Measurements from ENCODE around the gene GHDC. TPM values are rescaled to one million over a fixed set of nuclear protein-coding genes. Genes with fewer than 3 reads are reported as not detected.
A peak's percentile ranks its signal among the peaks of the same experiment; 100 is the strongest.
"Not testable (repeated sequence)": the region's sequence is repeated elsewhere in the genome, so short reads cannot be mapped to it uniquely, and the experiment has no call there.

GHDC gene
- total and polyA plus RNA-seq, 9 donors: 8.2 to 15.8 (median 10.5) TPM

GRCh38 chr17:42206153-42206612 lies 11.9 kb upstream of the GHDC start:
- not testable (repeated sequence) for H3K4me3 ChIP-seq (ENCODE audit: low read length); H3K4me1 ChIP-seq (ENCODE audit: control insufficient read depth, insufficient read depth, low read length); H3K27me3 ChIP-seq (ENCODE audit: control insufficient read depth, insufficient read depth, low read length); H3K9me3 ChIP-seq (replicated peaks; ENCODE audit: control insufficient read depth, low read depth, low read length); H3K27ac ChIP-seq (ENCODE audit: low read length); DNase-seq
- H3K36me3 ChIP-seq (ENCODE audit: control insufficient read depth, insufficient read depth, low read length): peaks cover 70% of the 10 kb centered on the region
- WGBS (ENCODE audit: insufficient coverage): 71% methylated on average over 1 of the region's 8 CpGs

GRCh38 chr17:42203354-42203753 lies 9.1 kb upstream of the GHDC start:
- H3K4me3 ChIP-seq (ENCODE audit: low read length): no peak overlapping the region
- no peak for DNase-seq
- 100% methylated on average over 1 of the region's 2 CpGs for WGBS (ENCODE audit: insufficient coverage)
- no peaks in the 10 kb centered on the region for H3K4me1 ChIP-seq (ENCODE audit: control insufficient read depth, insufficient read depth, low read length)
- no peaks in the 10 kb centered on the region for H3K9me3 ChIP-seq (replicated peaks; ENCODE audit: control insufficient read depth, low read depth, low read length)
- no peaks in the 10 kb centered on the region for H3K27me3 ChIP-seq (ENCODE audit: control insufficient read depth, insufficient read depth, low read length)
- no peak overlapping the region for H3K27ac ChIP-seq (ENCODE audit: low read length)
- peaks cover 67% of the 10 kb centered on the region for H3K36me3 ChIP-seq (ENCODE audit: control insufficient read depth, insufficient read depth, low read length)

- no CpG with 5 or more reads among the region's 5 CpGs for WGBS (ENCODE audit: insufficient coverage)
- peaks cover 62% of the 10 kb centered on the region for H3K36me3 ChIP-seq (ENCODE audit: control insufficient read depth, insufficient read depth, low read length)
Observed at GRCh38 chr17:42202696-42203095, 8.4 kb upstream of the GHDC start.

GRCh38 chr17:42202159-42202558 lies 7.9 kb upstream of the GHDC start:
- WGBS (ENCODE audit: insufficient coverage): 89% methylated on average over 5 of the region's 6 CpGs
- H3K9me3 ChIP-seq (replicated peaks; ENCODE audit: control insufficient read depth, low read depth, low read length): no peaks in the 10 kb centered on the region
- no peaks in the 10 kb centered on the region for H3K4me1 ChIP-seq (ENCODE audit: control insufficient read depth, insufficient read depth, low read length)
- H3K4me3 ChIP-seq (ENCODE audit: low read length): no peak overlapping the region
- no peak overlapping the region for H3K27ac ChIP-seq (ENCODE audit: low read length)
- H3K27me3 ChIP-seq (ENCODE audit: control insufficient read depth, insufficient read depth, low read length): no peaks in the 10 kb centered on the region
- H3K36me3 ChIP-seq (ENCODE audit: control insufficient read depth, insufficient read depth, low read length): peaks cover 58% of the 10 kb centered on the region
- DNase-seq: no peak

More at GRCh38 chr17:42202696-42203095, 8.4 kb upstream of the GHDC start:
- no peak overlapping the region for H3K4me3 ChIP-seq (ENCODE audit: low read length)
- no peaks in the 10 kb centered on the region for H3K27me3 ChIP-seq (ENCODE audit: control insufficient read depth, insufficient read depth, low read length)
- DNase-seq: no peak
- H3K9me3 ChIP-seq (replicated peaks; ENCODE audit: control insufficient read depth, low read depth, low read length): no peaks in the 10 kb centered on the region
- no peak overlapping the region for H3K27ac ChIP-seq (ENCODE audit: low read length)
- H3K4me1 ChIP-seq (ENCODE audit: control insufficient read depth, insufficient read depth, low read length): no peaks in the 10 kb centered on the region

- Histone ChIP-seq H3K27me3 (ENCODE audit: control insufficient read depth, insufficient read depth, low read length) (no peaks in the 10 kb centered on the region), H3K27ac (ENCODE audit: low read length) (no peak overlapping the region), H3K4me3 (ENCODE audit: low read length) (no peak overlapping the region), H3K4me1 (ENCODE audit: control insufficient read depth, insufficient read depth, low read length) (no peaks in the 10 kb centered on the region), H3K9me3 (replicated peaks; ENCODE audit: control insufficient read depth, low read depth, low read length) (no peaks in the 10 kb centered on the region), H3K36me3 (ENCODE audit: control insufficient read depth, insufficient read depth, low read length) (peaks cover 56% of the 10 kb centered on the region)
- 95% methylated on average over 6 of the region's 10 CpGs for WGBS (ENCODE audit: insufficient coverage)
- no peak for DNase-seq
Observed at GRCh38 chr17:42201458-42201772, 7.1 kb upstream of the GHDC start.

GRCh38 chr17:42200706-42201457 lies 6.6 kb upstream of the GHDC start:
- no peak overlapping the region for H3K4me3 ChIP-seq (ENCODE audit: low read length)
- H3K4me1 ChIP-seq (ENCODE audit: control insufficient read depth, insufficient read depth, low read length): no peaks in the 10 kb centered on the region
- 77% methylated on average over 6 of the region's 14 CpGs for WGBS (ENCODE audit: insufficient coverage)
- H3K27ac ChIP-seq (ENCODE audit: low read length): no peak overlapping the region
- no peaks in the 10 kb centered on the region for H3K27me3 ChIP-seq (ENCODE audit: control insufficient read depth, insufficient read depth, low read length)
- peaks cover 55% of the 10 kb centered on the region for H3K36me3 ChIP-seq (ENCODE audit: control insufficient read depth, insufficient read depth, low read length)
- no peak for DNase-seq
- no peaks in the 10 kb centered on the region for H3K9me3 ChIP-seq (replicated peaks; ENCODE audit: control insufficient read depth, low read depth, low read length)

GRCh38 chr17:42199416-42200011 lies 5.2 kb upstream of the GHDC start:
- WGBS (ENCODE audit: insufficient coverage): 92% methylated on average over 2 of the region's 12 CpGs
- H3K36me3 ChIP-seq (ENCODE audit: control insufficient read depth, insufficient read depth, low read length): peaks cover 42% of the 10 kb centered on the region
- H3K9me3 ChIP-seq (replicated peaks; ENCODE audit: control insufficient read depth, low read depth, low read length): no peaks in the 10 kb centered on the region
- H3K4me1 ChIP-seq (ENCODE audit: control insufficient read depth, insufficient read depth, low read length): peaks cover 1% of the 10 kb centered on the region
- no peaks in the 10 kb centered on the region for H3K27me3 ChIP-seq (ENCODE audit: control insufficient read depth, insufficient read depth, low read length)
- H3K4me3 ChIP-seq (ENCODE audit: low read length): no peak overlapping the region
- no peak for DNase-seq
- H3K27ac ChIP-seq (ENCODE audit: low read length): peak overlapping the region; percentile 13

GRCh38 chr17:42198897-42199296 lies 4.6 kb upstream of the GHDC start:
- DNase-seq: peak; percentile 69
- no peaks in the 10 kb centered on the region for H3K9me3 ChIP-seq (replicated peaks; ENCODE audit: control insufficient read depth, low read depth, low read length)
- 100% methylated on average over 1 of the region's 4 CpGs for WGBS (ENCODE audit: insufficient coverage)
- peaks cover 36% of the 10 kb centered on the region for H3K36me3 ChIP-seq (ENCODE audit: control insufficient read depth, insufficient read depth, low read length)
- H3K4me1 ChIP-seq (ENCODE audit: control insufficient read depth, insufficient read depth, low read length): peaks cover 6% of the 10 kb centered on the region
- no peak overlapping the region for H3K4me3 ChIP-seq (ENCODE audit: low read length)
- no peaks in the 10 kb centered on the region for H3K27me3 ChIP-seq (ENCODE audit: control insufficient read depth, insufficient read depth, low read length)
- peak overlapping the region; percentile 47 for H3K27ac ChIP-seq (ENCODE audit: low read length)

- Histone ChIP-seq H3K4me1 (ENCODE audit: control insufficient read depth, insufficient read depth, low read length) (peaks cover 15% of the 10 kb centered on the region), H3K36me3 (ENCODE audit: control insufficient read depth, insufficient read depth, low read length) (peaks cover 33% of the 10 kb centered on the region), H3K4me3 (ENCODE audit: low read length) (no peak overlapping the region), H3K9me3 (replicated peaks; ENCODE audit: control insufficient read depth, low read depth, low read length) (no peaks in the 10 kb centered on the region), H3K27ac (ENCODE audit: low read length) (no peak overlapping the region), H3K27me3 (ENCODE audit: control insufficient read depth, insufficient read depth, low read length) (no peaks in the 10 kb centered on the region)
- 90% methylated on average over 5 of the region's 8 CpGs for WGBS (ENCODE audit: insufficient coverage)
- no peak for DNase-seq
Observed at GRCh38 chr17:42197564-42198156, 3.4 kb upstream of the GHDC start.

GRCh38 chr17:42193216-42193968 lies 902 bp downstream of the GHDC start:
- Histone ChIP-seq H3K4me3 (ENCODE audit: low read length) (peak overlapping the region; percentile 91), H3K36me3 (ENCODE audit: control insufficient read depth, insufficient read depth, low read length) (peaks cover 4% of the 10 kb centered on the region), H3K9me3 (replicated peaks; ENCODE audit: control insufficient read depth, low read depth, low read length) (no peaks in the 10 kb centered on the region), H3K4me1 (ENCODE audit: control insufficient read depth, insufficient read depth, low read length) (peaks cover 18% of the 10 kb centered on the region), H3K27ac (ENCODE audit: low read length) (no peak overlapping the region), H3K27me3 (ENCODE audit: control insufficient read depth, insufficient read depth, low read length) (no peaks in the 10 kb centered on the region)
- DNase-seq: no peak
- 81% methylated on average over 10 of the region's 12 CpGs for WGBS (ENCODE audit: insufficient coverage)
